Smooth muscle cell of bladder (primary cell): ENCODE measurements around the gene GCNT3. TPM values are rescaled to one million over a fixed set of nuclear protein-coding genes. Genes with fewer than 3 reads are reported as not detected.

Experiments
- total RNA-seq: library from RNA; depleted of rRNA; stranded (reverse); fragments of >200 nt; gene quantifications from 2 replicates; pipeline ENCODE4 v1.2.3, GENCODE V29; 2014

The GCNT3 gene, protein sequence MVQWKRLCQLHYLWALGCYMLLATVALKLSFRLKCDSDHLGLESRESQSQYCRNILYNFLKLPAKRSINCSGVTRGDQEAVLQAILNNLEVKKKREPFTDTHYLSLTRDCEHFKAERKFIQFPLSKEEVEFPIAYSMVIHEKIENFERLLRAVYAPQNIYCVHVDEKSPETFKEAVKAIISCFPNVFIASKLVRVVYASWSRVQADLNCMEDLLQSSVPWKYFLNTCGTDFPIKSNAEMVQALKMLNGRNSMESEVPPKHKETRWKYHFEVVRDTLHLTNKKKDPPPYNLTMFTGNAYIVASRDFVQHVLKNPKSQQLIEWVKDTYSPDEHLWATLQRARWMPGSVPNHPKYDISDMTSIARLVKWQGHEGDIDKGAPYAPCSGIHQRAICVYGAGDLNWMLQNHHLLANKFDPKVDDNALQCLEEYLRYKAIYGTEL
- total RNA-seq = 0.14 and 0.46 TPM in 2 replicates

DNA sequence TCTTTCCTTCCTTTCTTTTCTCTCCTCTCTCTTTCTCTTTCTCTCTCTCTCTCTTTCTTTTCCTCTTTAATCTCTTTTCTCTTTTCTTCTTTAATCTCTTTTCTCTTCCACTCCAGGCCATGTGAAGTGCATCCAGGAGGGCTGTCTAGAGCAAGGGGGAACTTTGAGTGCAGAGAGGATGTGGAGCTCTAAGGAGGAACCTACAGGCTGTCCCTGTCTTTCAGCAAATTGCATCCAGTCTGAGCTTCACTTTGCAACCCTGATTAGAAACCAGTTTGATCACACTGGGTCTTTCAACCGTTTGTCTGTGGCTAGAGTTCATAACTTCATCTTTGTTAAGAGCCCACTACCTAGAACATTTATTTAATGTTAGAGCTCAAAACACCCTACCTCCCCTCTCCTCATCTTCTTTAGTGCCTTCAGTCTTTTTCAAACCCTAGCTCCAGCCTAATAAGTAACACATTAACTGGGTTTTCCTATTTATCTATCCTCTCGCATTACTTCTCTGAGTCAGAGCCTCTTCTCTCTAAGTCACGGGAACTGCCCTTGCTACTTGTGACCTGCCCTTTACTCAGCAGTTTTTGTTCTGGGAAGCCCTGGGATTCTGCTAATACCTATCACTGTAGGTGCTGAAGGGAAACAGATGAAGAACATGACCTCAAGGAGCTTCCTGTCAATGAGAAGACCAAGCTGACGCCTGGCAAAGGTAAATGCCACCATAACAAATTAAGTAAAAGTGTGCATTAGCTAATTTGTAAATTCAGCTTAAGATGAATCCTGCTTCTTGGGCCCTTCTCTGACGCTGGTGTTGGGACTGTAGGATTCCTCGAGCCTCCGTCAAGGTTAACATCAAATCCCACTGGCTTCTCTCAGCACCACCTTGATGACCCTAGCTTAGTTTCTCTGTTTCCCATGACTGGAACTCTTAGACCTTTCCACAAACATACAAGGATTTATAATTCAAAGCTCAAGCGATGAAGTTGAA lies at the start of gene GCNT3:
Gene GCNT3, plus strand, starts transcription at position 508 of the 985 bp plus-strand sequence. CDS start 6,456 bp downstream, outside the sequence.

DNA sequence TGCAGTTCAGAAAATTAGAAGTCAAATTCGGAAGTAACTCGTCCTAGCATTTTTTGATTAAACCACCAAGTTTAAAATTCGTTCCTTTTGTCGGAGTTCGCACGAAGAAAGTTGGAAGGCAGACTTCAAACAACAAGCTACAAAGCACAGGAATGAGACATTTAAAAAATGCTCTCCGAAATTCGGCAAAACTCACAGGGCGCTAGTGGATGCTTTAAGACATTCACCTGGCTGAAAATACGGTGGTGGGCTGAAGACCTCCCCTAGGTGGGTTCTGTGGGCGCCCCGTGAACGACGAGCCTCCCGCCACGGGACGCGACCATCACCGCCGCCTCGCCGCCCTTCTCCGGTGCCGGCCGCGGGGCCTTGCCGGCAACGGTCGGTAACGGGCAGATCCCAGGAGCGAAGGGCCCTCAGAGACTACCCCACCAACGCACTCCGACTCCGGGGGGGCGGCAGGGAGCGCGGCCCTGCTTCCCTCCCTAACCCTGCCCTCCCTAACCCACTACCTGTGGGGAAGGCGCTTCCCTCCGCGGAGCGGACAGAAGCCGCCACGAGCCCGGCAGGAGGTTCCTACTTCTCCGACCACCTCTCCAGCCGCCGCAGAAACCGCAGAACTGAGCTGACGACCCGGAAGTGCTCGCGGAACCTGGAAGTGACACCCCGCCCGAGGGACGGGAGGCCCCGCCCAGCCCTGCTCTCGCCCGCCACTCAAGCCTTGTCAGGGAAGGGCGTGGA lies 45.5 kb downstream of the GCNT3 start, which contains the start of gene GTF2A2:
Gene GTF2A2, minus strand, starts transcription at position 619 of the 738 bp plus-strand sequence. CDS start 5,238 bp downstream, outside the sequence.

Other genes with a start within 250 kb of the GCNT3 start
- 45.7 and 85.1 TPM in 2 replicates for gene MYO1E, start 238.9 kb upstream of the GCNT3 start, total RNA-seq
- gene FAM81A, start 173.6 kb upstream of the GCNT3 start, total RNA-seq = under 0.01 and 0.18 TPM in 2 replicates
- gene GTF2A2, start 45.7 kb downstream of the GCNT3 start, total RNA-seq = 23.6 and 30.4 TPM in 2 replicates
- 66.1 and 96.1 TPM in 2 replicates for gene BNIP2, start 77.5 kb downstream of the GCNT3 start, total RNA-seq